Measurements from ENCODE around the gene ERMP1.

Gene ERMP1

DNA sequence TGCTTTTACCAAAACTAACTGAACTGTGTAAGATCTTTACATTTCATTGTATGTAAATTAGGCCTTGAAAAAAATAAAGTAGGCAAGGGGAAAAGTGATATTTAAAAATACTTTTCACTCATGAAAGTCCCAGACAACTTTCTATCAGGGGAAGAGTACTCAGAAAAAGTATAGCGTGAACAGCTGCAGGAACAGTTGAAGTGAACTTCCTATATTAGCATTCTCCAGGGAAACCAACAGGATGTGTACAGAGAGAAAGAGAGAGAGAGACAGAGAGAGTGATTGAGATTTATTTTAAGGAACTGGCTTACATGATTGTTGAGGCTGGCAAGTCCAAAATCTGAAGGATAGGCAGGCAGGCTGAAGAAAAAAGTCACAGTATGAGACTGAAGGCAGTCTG is 42.0 kb downstream of the ERMP1 start:
- no peak overlapping the region for H3K4me3 ChIP-seq (ENCODE audit: control insufficient read depth, low read depth, low read length)
- no peak for DNase-seq (ENCODE audit: low read depth)
- TF ChIP-seq, protein P1, sequence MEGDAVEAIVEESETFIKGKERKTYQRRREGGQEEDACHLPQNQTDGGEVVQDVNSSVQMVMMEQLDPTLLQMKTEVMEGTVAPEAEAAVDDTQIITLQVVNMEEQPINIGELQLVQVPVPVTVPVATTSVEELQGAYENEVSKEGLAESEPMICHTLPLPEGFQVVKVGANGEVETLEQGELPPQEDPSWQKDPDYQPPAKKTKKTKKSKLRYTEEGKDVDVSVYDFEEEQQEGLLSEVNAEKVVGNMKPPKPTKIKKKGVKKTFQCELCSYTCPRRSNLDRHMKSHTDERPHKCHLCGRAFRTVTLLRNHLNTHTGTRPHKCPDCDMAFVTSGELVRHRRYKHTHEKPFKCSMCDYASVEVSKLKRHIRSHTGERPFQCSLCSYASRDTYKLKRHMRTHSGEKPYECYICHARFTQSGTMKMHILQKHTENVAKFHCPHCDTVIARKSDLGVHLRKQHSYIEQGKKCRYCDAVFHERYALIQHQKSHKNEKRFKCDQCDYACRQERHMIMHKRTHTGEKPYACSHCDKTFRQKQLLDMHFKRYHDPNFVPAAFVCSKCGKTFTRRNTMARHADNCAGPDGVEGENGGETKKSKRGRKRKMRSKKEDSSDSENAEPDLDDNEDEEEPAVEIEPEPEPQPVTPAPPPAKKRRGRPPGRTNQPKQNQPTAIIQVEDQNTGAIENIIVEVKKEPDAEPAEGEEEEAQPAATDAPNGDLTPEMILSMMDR (IDR thresholded peaks at IDR 0.05; ENCODE audit: control insufficient read depth, insufficient read depth, low read depth, low read length, missing control alignments), result no peak

- TF ChIP-seq, protein P1 (IDR thresholded peaks at IDR 0.05; ENCODE audit: control insufficient read depth, insufficient read depth, low read depth, low read length, missing control alignments), result no peak
- DNase-seq (ENCODE audit: low read depth), result no peak
- H3K4me3 ChIP-seq (ENCODE audit: control insufficient read depth, low read depth, low read length), result no peak overlapping the region
Measured at GRCh38 chr9:5789489-5789888, 43.4 kb downstream of the ERMP1 start.

DNA sequence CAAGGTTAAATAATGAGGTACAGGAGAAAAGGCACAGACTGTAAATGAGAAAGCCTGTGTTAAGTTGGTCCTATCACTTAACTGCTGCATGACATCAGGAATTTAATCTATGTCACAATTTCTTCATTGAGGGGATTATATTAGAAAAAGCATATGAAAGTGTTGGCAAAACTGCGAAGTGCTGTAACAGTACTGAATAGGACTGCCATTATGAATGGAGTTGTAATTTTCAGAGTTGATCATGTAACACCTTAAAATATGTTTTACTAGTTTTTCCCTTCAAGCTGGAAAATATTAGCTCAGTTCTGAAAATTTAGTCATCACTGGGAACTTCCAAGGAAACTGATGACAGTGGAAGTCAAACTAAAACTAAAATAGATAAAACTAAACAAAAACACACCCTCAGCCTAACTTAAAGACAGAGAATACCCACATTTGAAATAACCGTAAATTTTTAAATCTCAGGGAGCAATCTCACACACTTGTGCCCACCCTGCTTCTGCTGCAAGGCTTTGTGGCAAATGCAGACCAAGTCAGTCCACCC is 45.1 kb downstream of the ERMP1 start:
- DNase-seq (ENCODE audit: low read depth), result no peak
- no peak overlapping the region for H3K4me3 ChIP-seq (ENCODE audit: control insufficient read depth, low read depth, low read length)
- TF ChIP-seq, protein P1 (IDR thresholded peaks at IDR 0.05; ENCODE audit: control insufficient read depth, insufficient read depth, low read depth, low read length, missing control alignments), result no peak

GRCh38 chr9:5787220-5787619 is 45.7 kb downstream of the ERMP1 start:
- DNase-seq (ENCODE audit: low read depth), result no peak

GRCh38 chr9:5786370-5787127 is 46.4 kb downstream of the ERMP1 start:
- no peak for DNase-seq (ENCODE audit: low read depth)
- TF ChIP-seq, protein P1 (IDR thresholded peaks at IDR 0.05; ENCODE audit: control insufficient read depth, insufficient read depth, low read depth, low read length, missing control alignments), result no peak
- no peak overlapping the region for H3K4me3 ChIP-seq (ENCODE audit: control insufficient read depth, low read depth, low read length)

More at GRCh38 chr9:5787220-5787619, 45.7 kb downstream of the ERMP1 start:
- no peak overlapping the region for H3K4me3 ChIP-seq (ENCODE audit: control insufficient read depth, low read depth, low read length)
- TF ChIP-seq, protein P1 (IDR thresholded peaks at IDR 0.05; ENCODE audit: control insufficient read depth, insufficient read depth, low read depth, low read length, missing control alignments), result no peak

DNA sequence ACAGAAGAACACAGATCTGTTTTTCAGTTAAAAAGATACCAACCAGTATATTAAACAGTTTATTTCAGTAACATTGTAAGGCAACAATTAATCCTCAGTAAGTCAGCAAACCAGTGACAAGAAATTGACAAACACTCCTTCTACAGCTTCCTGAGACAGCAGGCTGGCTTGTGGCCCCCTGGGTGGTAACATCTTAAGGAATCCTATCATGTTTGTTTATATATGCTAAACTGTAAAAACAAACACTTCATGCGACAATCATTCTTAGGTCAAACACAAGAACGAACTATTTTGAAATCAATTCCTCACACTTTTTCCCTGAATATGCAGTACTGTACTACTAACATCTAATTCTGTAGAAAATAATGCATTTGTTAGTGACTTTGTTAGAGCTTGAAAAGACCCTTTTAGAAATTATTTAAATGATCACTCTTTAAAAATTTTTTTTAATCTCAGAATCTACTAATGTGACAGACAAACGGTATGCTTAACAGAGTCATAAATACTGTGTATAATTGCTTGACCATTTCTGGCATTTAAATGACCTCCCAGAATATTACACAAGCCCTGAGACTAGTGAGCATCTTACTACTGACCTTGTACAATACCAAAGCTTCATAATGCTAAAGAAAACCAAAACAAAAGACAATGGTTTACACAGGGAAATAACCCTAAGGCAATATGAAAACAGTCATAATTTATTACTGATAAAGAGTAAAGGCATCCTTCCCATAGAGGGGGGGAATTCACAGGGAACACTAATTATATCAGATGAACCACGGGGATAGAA is 48.2 kb downstream of the ERMP1 start:
- TF ChIP-seq, protein P1 (IDR thresholded peaks at IDR 0.05; ENCODE audit: control insufficient read depth, insufficient read depth, low read depth, low read length, missing control alignments), result no peak
- DNase-seq (ENCODE audit: low read depth), result no peak
- no peak overlapping the region for H3K4me3 ChIP-seq (ENCODE audit: control insufficient read depth, low read depth, low read length)

All from AG09309 (cell line).